ENCODE data around the gene ARHGAP27. TPM values are rescaled to one million over a fixed set of nuclear protein-coding genes. Genes with fewer than 3 reads are reported as not detected.

ARHGAP27 gene
- total RNA-seq, 5 donors from 2014 or later (not counting 1 experiment from before 2014, with no cell fraction given) = 56.4 to 120 (median 113) TPM

Other genes starting within 250 kb of the ARHGAP27 start
- gene FMNL1, start 211.0 kb downstream of the ARHGAP27 start, total RNA-seq = 100 to 1,000 TPM; 362 to 473 (median 457) TPM
- under 1 TPM in 4 of 5 donors, not detected in 1; 0.37 to 0.55 (median 0.42) TPM for gene SPATA32, start 170.8 kb downstream of the ARHGAP27 start, total RNA-seq
- 10 to 100 TPM; 34.4 to 49.8 (median 42.8) TPM for gene MAP3K14, start 115.8 kb downstream of the ARHGAP27 start, total RNA-seq
- 100 to 1,000 TPM in 1 of 5 donors, 10 to 100 TPM in 4; 77.8 to 105 (median 79.4) TPM for gene PLEKHM1, start 57.9 kb upstream of the ARHGAP27 start, total RNA-seq